Ishikawa (cell line): ENCODE measurements around the gene TBC1D16.

ENCODE experiments used
- CEBPB ChIP-seq: IDR thresholded peaks from 2 replicates; pipeline ENCODE4 v1.6.1; 2012
- CREB1 ChIP-seq: IDR thresholded peaks from 2 replicates; pipeline ENCODE4 v1.6.1; 2012; ENCODE audit warnings: low read depth
- EGR1 ChIP-seq: IDR thresholded peaks from 2 replicates; pipeline ENCODE4 v1.6.1; 2012
- EP300 ChIP-seq: IDR thresholded peaks from 2 replicates; pipeline ENCODE4 v1.6.1; 2012; ENCODE audit warnings: borderline replicate concordance
- FOXM1 ChIP-seq: IDR thresholded peaks from 2 replicates; pipeline ENCODE4 v1.6.1; 2012; ENCODE audit warnings: low read depth, borderline replicate concordance
- MAX ChIP-seq: IDR thresholded peaks from 2 replicates; pipeline ENCODE4 v1.6.1; 2012
- NFIC ChIP-seq: IDR thresholded peaks from 2 replicates; pipeline ENCODE4 v1.6.1; 2012
- RAD21 ChIP-seq: IDR thresholded peaks from 2 replicates; pipeline ENCODE4 v1.6.1; 2012; ENCODE audit warnings: low read depth
- REST ChIP-seq: IDR thresholded peaks from 2 replicates; pipeline ENCODE4 v1.6.1; 2012; ENCODE audit warnings: low read depth, mild to moderate bottlenecking
- TAF1 ChIP-seq: IDR thresholded peaks from 2 replicates; pipeline ENCODE4 v1.6.1; 2012; ENCODE audit warnings: low read depth, mild to moderate bottlenecking
- TCF12 ChIP-seq: IDR thresholded peaks from 2 replicates; pipeline ENCODE4 v1.6.1; 2012; ENCODE audit warnings: low read depth
- TEAD4 ChIP-seq: IDR thresholded peaks from 2 replicates; pipeline ENCODE4 v1.6.1; 2012
- USF1 ChIP-seq: IDR thresholded peaks from 2 replicates; pipeline ENCODE4 v1.6.1; 2012
- YY1 ChIP-seq: IDR thresholded peaks from 2 replicates; pipeline ENCODE4 v1.6.1; 2012; ENCODE audit warnings: low read depth
- ZBTB7A ChIP-seq: IDR thresholded peaks from 2 replicates; pipeline ENCODE4 v1.6.1; 2012; ENCODE audit warnings: low read depth

The TBC1D16 gene

GRCh38 chr17:80005360-80006338, 30.0 kb downstream of the TBC1D16 start:
- TF ChIP-seq EGR1, result no peak
- TF ChIP-seq EP300, result no peak
- TF ChIP-seq FOXM1, result no peak
- peak; percentile 77 for TF ChIP-seq RAD21
- TF ChIP-seq MAX, result no peak
- TF ChIP-seq NFIC, result no peak
- TF ChIP-seq TAF1, result no peak
- TF ChIP-seq TCF12, result no peak
- TF ChIP-seq ZBTB7A, result peak; percentile 22; the same call in 1 of the 2 replicates
- TF ChIP-seq TEAD4, result no peak
- TF ChIP-seq CREB1, result no peak
- no peak for TF ChIP-seq USF1

DNA sequence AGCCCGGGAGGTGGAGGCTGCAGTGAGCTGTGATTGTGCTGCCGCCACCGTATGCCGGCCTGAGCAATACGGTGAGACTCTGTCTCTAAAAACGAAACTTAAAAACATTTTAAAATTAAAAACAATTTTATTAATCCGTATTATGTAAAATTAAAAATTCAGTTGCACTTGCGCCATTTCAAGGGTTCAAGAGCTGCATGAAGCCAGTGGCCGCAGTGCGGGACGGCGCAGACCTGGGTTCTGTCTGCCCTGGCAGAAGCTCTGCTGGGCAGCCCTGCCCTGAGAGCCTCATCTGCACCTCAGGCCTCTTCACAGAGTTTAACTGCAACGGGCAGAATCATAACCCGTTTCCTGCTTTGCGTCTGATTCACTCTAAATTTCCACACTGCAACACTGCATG, 31.7 kb downstream of the TBC1D16 start:
- TF ChIP-seq USF1 (no peak), CREB1 (no peak), MAX (no peak), TAF1 (no peak), RAD21 (no peak), FOXM1 (no peak), YY1 (no peak), NFIC (no peak), EGR1 (no peak), EP300 (no peak), ZBTB7A (no peak), TCF12 (no peak), CEBPB (no peak), REST (no peak), TEAD4 (no peak)

DNA sequence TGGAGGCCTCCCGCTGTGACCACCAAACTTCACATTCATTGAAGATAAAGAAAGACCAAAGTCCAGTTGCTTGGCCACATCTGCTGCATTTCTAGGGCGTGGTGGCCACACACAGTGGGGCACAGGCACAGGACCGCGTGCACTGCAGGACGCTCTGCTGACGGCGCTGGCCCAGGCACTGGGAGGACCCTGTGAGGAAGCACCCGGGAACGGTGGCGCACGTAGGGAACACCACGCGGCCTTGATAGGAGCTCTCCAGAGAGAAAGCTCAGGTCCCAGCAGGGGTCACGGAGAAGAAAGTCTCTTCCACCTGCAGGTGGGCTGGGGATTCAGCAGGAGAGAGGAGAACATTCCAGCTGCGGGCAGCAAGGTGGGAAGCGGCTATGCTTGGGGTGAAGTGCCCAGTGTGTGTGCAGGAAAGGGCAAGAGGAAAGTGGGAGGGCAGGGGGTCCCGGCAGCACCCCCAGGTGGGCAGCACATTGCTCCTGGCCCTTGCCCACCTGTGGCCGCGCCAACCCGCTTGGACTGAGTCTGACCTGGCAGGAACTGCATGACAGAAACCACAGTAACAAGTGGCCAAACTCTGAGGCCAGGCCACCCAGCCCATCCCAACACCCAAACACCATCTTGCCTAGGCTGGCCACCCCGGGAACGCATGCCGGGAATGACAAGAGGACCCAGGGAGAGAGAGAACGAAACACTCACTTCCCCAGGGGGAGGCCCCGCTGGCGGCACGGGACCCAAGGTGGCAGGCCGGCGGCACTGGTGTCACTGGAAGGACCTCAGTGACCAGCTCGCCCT, 32.8 kb downstream of the TBC1D16 start:
- TF ChIP-seq CEBPB (no peak), MAX (peak; percentile 65; the same call in 1 of the 2 replicates), NFIC (0 out of 2 replicates have a peak, but pooled peaks have one; percentile 24), YY1 (no peak)

DNA sequence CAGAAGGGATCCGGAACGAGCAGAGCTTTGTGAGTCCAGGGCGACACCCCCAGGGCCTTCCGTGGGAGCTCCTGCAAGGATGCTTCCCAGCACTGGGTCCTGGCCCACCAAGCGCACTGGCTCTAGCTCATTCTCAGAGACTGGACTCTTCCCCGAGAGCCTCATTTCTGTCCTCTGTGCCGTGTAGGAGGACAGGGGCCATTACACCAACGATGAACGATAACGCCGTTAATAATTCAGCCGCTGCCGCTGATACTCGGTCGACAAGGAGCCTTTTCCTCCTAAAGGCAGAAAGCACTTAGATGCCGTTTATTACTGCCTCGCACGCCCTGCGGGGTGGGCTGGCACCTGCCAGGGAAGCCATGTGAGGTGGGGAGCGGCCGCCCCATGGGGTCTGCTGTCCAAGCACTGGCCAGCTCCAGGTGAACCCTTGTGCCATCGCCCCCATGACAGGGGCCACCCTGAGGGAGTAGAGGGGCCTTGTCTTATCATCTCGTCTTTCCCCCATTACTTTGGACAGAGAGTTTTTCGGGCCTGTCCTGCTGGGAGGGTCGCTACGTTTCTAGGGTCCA, 33.5 kb downstream of the TBC1D16 start:
- no peak for TF ChIP-seq RAD21
- no peak for TF ChIP-seq EP300
- no peak for TF ChIP-seq CREB1
- no peak for TF ChIP-seq FOXM1
- TF ChIP-seq MAX, result no peak
- TF ChIP-seq USF1, result no peak
- no peak for TF ChIP-seq EGR1
- TF ChIP-seq REST, result no peak
- TF ChIP-seq TCF12, result no peak
- no peak for TF ChIP-seq ZBTB7A
- no peak for TF ChIP-seq NFIC
- no peak for TF ChIP-seq YY1
- TF ChIP-seq TEAD4, result no peak
- TF ChIP-seq TAF1, result no peak
